Pancreas (tissue), 10 donors: ENCODE results near the gene FAM222A. TPM values are rescaled to one million over a fixed set of nuclear protein-coding genes. Genes with fewer than 3 reads are reported as not detected.

ENCODE experiments used
- ATAC-seq, 4 donors: fragments of 200-7000 bp; cut with Tn5 transposase; one replicate each; pipeline versions ENCODE4 v1.8.0 to v1.9.1; 2020; ENCODE audit warnings: mild to moderate bottlenecking in 4 of 4, moderate library complexity in 4 of 4
- DNase-seq, 6 donors: peaks; one replicate each; pipeline ENCODE4 v3.0.0-alpha.2; 2020
- FAIRE-seq: peaks from 2 replicates; lab custom pipeline; 2012; peaks lifted over from hg19 to GRCh38; lab: Jason Lieb, UNC
- H3K27ac ChIP-seq, 4 donors: fragments of 200-600 bp; sonication (generic); 1 replicate in 3 of 4; 2 replicates in 1 of 4; pipeline versions ENCODE4 v1.5.0 to v1.8.0; 2020
- H3K27me3 ChIP-seq, 4 donors: fragments of 200-600 bp; one replicate each; pipeline ENCODE4 v1.8.0; 2021
- H3K36me3 ChIP-seq, 3 donors: fragments of 200-600 bp; sonication (generic) in 1 of 3; one replicate each; pipeline versions ENCODE4 v1.5.0 to v1.8.0; 2020 to 2021
- H3K4me1 ChIP-seq, 3 donors: fragments of 200-600 bp; one replicate each; pipeline ENCODE4 v1.8.0; 2021
- H3K4me3 ChIP-seq, 4 donors: fragments of 200-600 bp; sonication (generic) in 2 of 4; one replicate each; pipeline versions ENCODE4 v1.5.0 to v1.8.0; 2020 to 2021
- H3K9me3 ChIP-seq, 4 donors: fragments of 200-600 bp; one replicate each; pipeline ENCODE4 v1.8.0; 2021
- WGBS, 2 donors: extraction: QIAGEN DNeasy Blood & Tissue Kit; methylation state at CpG; one replicate each; pipeline ENCODE4 v1.1.7; 2013; 5-methylcytosine and 5-hydroxymethylcytosine counted together
- intact Hi-C, 3 donors: fragments of 100-400 bp; cut with DNase I; formaldehyde crosslinking; loops; one replicate each; pipeline versions ENCODE4 v1.11.1 to v1.14.2; 2022
- polyA plus RNA-seq, 2 donors: library from polyadenylated mRNA; stranded (reverse); fragments of 200-250 nt; gene quantifications; one replicate each; pipeline ENCODE4 v1.2.3, GENCODE V29; 2013
- total RNA-seq, 6 donors: library from RNA; stranded (reverse); fragmentation: NEBNext Ultra II Directional in 4 of 6; extraction: Animal tissue kit (Norgen Biotek cat#: 25700) in 4 of 6; gene quantifications; one replicate each; pipeline versions ENCODE4 v1.2.1 to v1.2.4, GENCODE V29; 2021 to 2023
- TF ChIP-seq, protein P1 (sequence below), 4 donors: fragments of 200-600 bp; sonication (generic) in 3 of 4; IDR thresholded peaks; one replicate each; pipeline versions ENCODE4 v1.5.0 to v1.8.0; 2021; ENCODE audit warnings: antibody characterized with exemption in 4 of 4
- donor health status: healthy with polysubstance abuse.
- donor health status: DM: no; HTN: no; CAD: no; lungs with moderate emphysema.
- donor health status: DM: no; HTN: no; CAD: no.
- donor health status: control.
- donor health status: control.
- donor health status: Bipolar disorder and iron deficiency.
- donor health status: DM: yes; HTN: yes; CAD: no.
- donor health status: DM: no; HTN: no; CAD: no.
- donor health status: DM: no; HTN: no; CAD: no.
- donor health status: DM: yes; HTN: yes; CAD: no.

Gene FAM222A
- total and polyA plus RNA-seq, 8 donors: 2.1 to 14.6 (median 3.8) TPM

DNA sequence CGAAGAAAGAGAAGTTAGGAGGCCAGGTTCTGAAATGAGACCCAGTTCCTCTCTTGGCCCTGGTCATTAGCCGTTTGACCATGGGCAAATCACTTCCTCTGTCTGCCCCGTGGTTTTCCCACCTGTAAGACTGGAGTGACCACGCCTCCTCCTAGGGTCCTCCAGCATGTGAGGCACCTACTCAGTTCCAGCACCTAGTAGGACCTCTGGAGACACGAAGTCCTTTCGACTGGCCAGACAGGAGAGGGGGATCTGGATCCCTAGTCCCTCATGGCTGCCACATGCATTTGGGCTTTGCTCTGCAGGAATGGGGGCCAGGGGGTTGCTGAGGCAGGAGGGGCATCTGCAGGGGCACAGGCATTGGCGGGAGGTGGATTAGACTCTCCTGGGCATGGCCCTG is 103.2 kb downstream of the FAM222A start:
- H3K27ac ChIP-seq: no peak overlapping the region
- no peak for ATAC-seq
- H3K36me3 ChIP-seq: no peaks in the 10 kb centered on the region
- intact Hi-C loops: loop anchor here in 1 of 3 donors (10.0 kb wide), 1 partner anchor 68 kb away; the partner anchor contains the start of gene GLTP
- no peaks in the 10 kb centered on the region for H3K27me3 ChIP-seq
- FAIRE-seq: no peak
- no peak overlapping the region for H3K4me3 ChIP-seq
- WGBS, 2 donors: 83 to 93% methylated on average over 7 of the region's 7 CpGs
- H3K9me3 ChIP-seq: no peaks in the 10 kb centered on the region
- peaks cover 0 to under 1% (median 0%) of the 10 kb centered on the region in 3 donors for H3K4me1 ChIP-seq
- DNase-seq: no peak
- TF ChIP-seq, protein P1, sequence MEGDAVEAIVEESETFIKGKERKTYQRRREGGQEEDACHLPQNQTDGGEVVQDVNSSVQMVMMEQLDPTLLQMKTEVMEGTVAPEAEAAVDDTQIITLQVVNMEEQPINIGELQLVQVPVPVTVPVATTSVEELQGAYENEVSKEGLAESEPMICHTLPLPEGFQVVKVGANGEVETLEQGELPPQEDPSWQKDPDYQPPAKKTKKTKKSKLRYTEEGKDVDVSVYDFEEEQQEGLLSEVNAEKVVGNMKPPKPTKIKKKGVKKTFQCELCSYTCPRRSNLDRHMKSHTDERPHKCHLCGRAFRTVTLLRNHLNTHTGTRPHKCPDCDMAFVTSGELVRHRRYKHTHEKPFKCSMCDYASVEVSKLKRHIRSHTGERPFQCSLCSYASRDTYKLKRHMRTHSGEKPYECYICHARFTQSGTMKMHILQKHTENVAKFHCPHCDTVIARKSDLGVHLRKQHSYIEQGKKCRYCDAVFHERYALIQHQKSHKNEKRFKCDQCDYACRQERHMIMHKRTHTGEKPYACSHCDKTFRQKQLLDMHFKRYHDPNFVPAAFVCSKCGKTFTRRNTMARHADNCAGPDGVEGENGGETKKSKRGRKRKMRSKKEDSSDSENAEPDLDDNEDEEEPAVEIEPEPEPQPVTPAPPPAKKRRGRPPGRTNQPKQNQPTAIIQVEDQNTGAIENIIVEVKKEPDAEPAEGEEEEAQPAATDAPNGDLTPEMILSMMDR (IDR thresholded peaks at IDR 0.05): no peak

DNA sequence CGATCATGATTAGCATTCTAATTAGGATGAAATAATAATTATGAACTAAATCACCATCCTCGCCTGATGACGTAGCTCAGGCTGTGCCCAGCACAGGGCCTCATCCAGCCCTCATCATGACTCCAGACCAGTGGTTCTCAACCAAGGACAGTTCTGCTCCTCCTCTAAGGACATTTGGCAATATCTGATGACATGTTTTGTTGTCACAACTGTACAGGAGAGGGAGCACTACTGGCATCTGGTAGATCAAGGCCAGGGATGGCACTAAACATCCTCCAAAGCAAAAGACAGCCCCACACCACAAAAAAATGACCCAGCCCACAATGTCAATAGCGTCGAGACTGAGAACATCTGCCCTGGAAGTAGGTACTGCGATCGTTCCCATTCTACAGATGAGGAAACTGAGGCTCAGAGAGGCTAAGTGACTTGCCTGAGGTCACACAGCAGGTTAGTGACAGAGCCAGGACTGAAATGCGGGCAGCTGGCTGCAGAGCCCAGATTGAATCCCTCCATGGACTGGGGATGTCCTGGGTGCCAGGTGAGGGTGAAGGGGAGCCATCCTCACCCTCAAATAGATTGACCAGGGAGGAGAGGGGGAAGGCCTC is 104.1 kb downstream of the FAM222A start:
- ATAC-seq (no peak), DNase-seq (no peak), FAIRE-seq (no peak)
- H3K27me3 ChIP-seq: no peaks in the 10 kb centered on the region
- no peaks in the 10 kb centered on the region for H3K36me3 ChIP-seq
- no peak overlapping the region for H3K4me3 ChIP-seq
- TF ChIP-seq, protein P1 (IDR thresholded peaks at IDR 0.05): no peak
- WGBS, 2 donors: 91 to 93% methylated on average over 8 of the region's 8 CpGs
- H3K27ac ChIP-seq: no peak overlapping the region
- peaks cover 4 to 10% (median 6%) of the 10 kb centered on the region in 3 donors for H3K4me1 ChIP-seq
- H3K9me3 ChIP-seq: no peaks in the 10 kb centered on the region
- intact Hi-C loops: loop anchor here in 1 of 3 donors (10.0 kb wide), 1 partner anchor 67 kb away; the partner anchor contains the start of gene GLTP

DNA sequence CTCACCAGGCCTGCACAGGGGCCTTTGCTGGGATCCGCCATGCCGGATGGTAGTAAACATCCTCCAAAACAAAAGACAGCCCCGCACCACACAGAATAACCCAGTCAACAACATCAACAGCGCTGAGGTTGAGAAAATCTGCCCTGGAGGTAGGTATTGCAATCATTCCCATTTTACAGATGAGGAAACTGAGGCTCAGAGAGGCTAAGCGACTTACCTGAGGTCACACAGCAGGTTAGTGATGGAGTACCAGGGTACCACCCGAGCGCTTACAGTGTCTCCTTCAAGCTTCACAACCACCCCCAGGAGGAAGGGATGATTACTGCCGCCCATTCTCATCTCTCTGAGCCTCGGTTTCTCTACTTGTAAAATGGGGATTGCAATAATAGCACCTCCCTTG is 104.6 kb downstream of the FAM222A start:
- no peak for ATAC-seq
- 90 to 91% methylated on average over 9 of the region's 9 CpGs for WGBS, 2 donors
- intact Hi-C loops: loop anchor here in 1 of 3 donors (10.0 kb wide), 1 partner anchor 67 kb away; the partner anchor contains the start of gene GLTP

DNA sequence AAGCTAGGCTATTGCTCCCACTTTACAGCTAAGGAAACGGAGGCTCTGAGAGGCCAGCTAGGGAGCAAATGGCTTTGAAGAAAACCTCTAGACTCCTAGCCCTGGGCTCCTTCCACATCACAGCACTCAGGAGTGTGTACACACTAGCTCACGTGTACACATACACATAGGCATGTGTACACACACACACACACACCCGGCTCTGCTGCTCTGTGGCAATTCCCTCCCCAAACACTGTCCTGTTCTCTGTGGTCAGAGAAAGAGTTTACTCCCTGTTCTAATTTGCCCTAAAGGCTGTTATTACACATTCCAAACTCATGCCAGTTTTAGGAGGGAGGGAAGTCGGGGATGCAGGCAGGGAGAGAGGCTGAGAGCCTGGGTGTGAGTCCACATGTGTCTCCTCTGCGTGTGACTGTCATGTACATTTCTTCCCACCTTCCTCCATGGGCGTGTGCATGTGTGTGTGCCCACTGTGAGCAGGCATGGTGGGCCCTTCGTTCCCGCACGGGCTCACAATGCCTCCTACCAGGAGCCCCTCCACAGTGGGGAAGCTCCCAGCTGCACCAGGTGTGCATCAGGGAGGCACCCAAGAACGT is 105.4 kb downstream of the FAM222A start:
- ATAC-seq: no peak

More for the DNA sequence above, 104.6 kb downstream of the FAM222A start:
- Histone ChIP-seq H3K27ac (no peak overlapping the region), H3K4me3 (no peak overlapping the region), H3K9me3 (no peaks in the 10 kb centered on the region), H3K27me3 (no peaks in the 10 kb centered on the region), H3K4me1 (peaks cover 5 to 11% (median 11%) of the 10 kb centered on the region in 3 donors), H3K36me3 (no peaks in the 10 kb centered on the region)
- TF ChIP-seq, protein P1 (IDR thresholded peaks at IDR 0.05): no peak
- no peak for DNase-seq
- no peak for FAIRE-seq

More for the DNA sequence above, 105.4 kb downstream of the FAM222A start:
- Histone ChIP-seq H3K4me3 (no peak overlapping the region), H3K4me1 (peaks cover 5 to 15% (median 11%) of the 10 kb centered on the region in 3 donors), H3K27me3 (no peaks in the 10 kb centered on the region), H3K27ac (no peak overlapping the region), H3K36me3 (no peaks in the 10 kb centered on the region), H3K9me3 (no peaks in the 10 kb centered on the region)
- TF ChIP-seq, protein P1 (IDR thresholded peaks at IDR 0.05): no peak
- no peak for DNase-seq
- FAIRE-seq: no peak
- intact Hi-C loops: loop anchor here in 1 of 3 donors (10.0 kb wide), 1 partner anchor 66 kb away; the partner anchor contains the start of gene GLTP
- 61 to 64% methylated on average over 10 of the region's 10 CpGs for WGBS, 2 donors

Other genes with a start within 250 kb of the FAM222A start
- gene KCTD10, start 236.5 kb upstream of the FAM222A start, total RNA-seq: 10 to 100 TPM in 4 of 6 donors, 1 to 10 TPM in 2; 6.7 to 16.7 (median 10.7) TPM
- gene KCTD10, start 236.5 kb upstream of the FAM222A start, polyA plus RNA-seq: 10 to 100 TPM in 1 of 2 donors, 1 to 10 TPM in 1; 9.6 to 12.5 TPM
- 10 to 100 TPM; 10.9 to 25.6 (median 15.1) TPM for gene UBE3B, start 236.2 kb upstream of the FAM222A start, total RNA-seq
- gene UBE3B, start 236.2 kb upstream of the FAM222A start, polyA plus RNA-seq: 10 to 100 TPM in 1 of 2 donors, 1 to 10 TPM in 1; 9.8 to 12.6 TPM
- 10 to 100 TPM; 15.6 to 26.1 (median 17.6) TPM for gene MMAB, start 140.3 kb upstream of the FAM222A start, total RNA-seq
- gene MMAB, start 140.3 kb upstream of the FAM222A start, polyA plus RNA-seq: 10 to 100 TPM; 33.2 to 40.6 TPM
- 1 to 10 TPM; 5.8 to 8.6 (median 7.3) TPM for gene MVK, start 140.0 kb upstream of the FAM222A start, total RNA-seq
- gene MVK, start 140.0 kb upstream of the FAM222A start, polyA plus RNA-seq: 10 to 100 TPM; 13.3 to 15.9 TPM
- gene TRPV4, start 119.6 kb downstream of the FAM222A start, total RNA-seq: 1 to 10 TPM; 1.9 to 4.8 (median 3.6) TPM
- 1 to 10 TPM; 3.9 to 4.9 TPM for gene TRPV4, start 119.6 kb downstream of the FAM222A start, polyA plus RNA-seq
- gene GLTP, start 166.7 kb downstream of the FAM222A start, total RNA-seq: 10 to 100 TPM; 14.7 to 24.9 (median 19.3) TPM
- 10 to 100 TPM; 16.2 TPM for gene GLTP, start 166.7 kb downstream of the FAM222A start, polyA plus RNA-seq
- gene TCHP, start 186.4 kb downstream of the FAM222A start, total RNA-seq: 10 to 100 TPM in 3 of 6 donors, 1 to 10 TPM in 3; 8.4 to 11.9 (median 10.2) TPM
- gene TCHP, start 186.4 kb downstream of the FAM222A start, polyA plus RNA-seq: 10 to 100 TPM; 10.8 to 20.9 TPM